ENCODE results near the gene FGD6. TPM values are rescaled to one million over a fixed set of nuclear protein-coding genes. Genes with fewer than 3 reads are reported as not detected.
"Not testable (repeated sequence)": the region's sequence is repeated elsewhere in the genome, so short reads cannot be mapped to it uniquely, and the experiment has no call there.

The FGD6 gene
- total and polyA plus RNA-seq, 2 of the 4 experiments (the other 2 are of a cell fraction): 2.6 to 9.5 TPM

- BruUV-seq (replicated peaks); H2BK120ac ChIP-seq (ENCODE audit: low read depth, low read length); H4K91ac ChIP-seq (ENCODE audit: insufficient read depth, low read depth, low read length); H3K56ac ChIP-seq (ENCODE audit: extremely low read depth, insufficient read depth, low read length); H2BK15ac ChIP-seq (ENCODE audit: low read depth, low read length); H3K4me2 ChIP-seq (ENCODE audit: low read depth, low read length); CTCF ChIA-PET; dilution Hi-C loops (cut with HindIII; ENCODE audit: low sequenced_read_pairs, unreplicated experiment); H3K9me1 ChIP-seq (ENCODE audit: insufficient read depth, low read length); H3K27ac ChIP-seq (ENCODE audit: insufficient read depth, low read length); H2BK20ac ChIP-seq (ENCODE audit: low read depth, low read length); H3K4me1 ChIP-seq (ENCODE audit: control insufficient read depth, insufficient read depth, low read length); H3K4ac ChIP-seq (ENCODE audit: low read depth, low read length); ATAC-seq (ENCODE audit: low read depth); H3K14ac ChIP-seq (replicated peaks; ENCODE audit: low read depth, low read length); in situ Hi-C loops (cut with MboI; ENCODE audit: low sequenced_read_pairs); H3K9ac ChIP-seq (ENCODE audit: low read depth, low read length); H3K18ac ChIP-seq (ENCODE audit: low read depth, low read length); H2AK5ac ChIP-seq (ENCODE audit: low read depth, low read length); H3K4me3 ChIP-seq (ENCODE audit: insufficient read depth, low read depth, low read length); H4K5ac ChIP-seq (ENCODE audit: low read depth, low read length); H2AFZ ChIP-seq (replicated peaks; ENCODE audit: low read length, poor library complexity); H3K27me3 ChIP-seq (ENCODE audit: control insufficient read depth, insufficient read depth, low read length); H4K20me1 ChIP-seq (ENCODE audit: insufficient read depth, low read length); POLR2A ChIA-PET (ENCODE audit: unreplicated experiment); DNase-seq; H3K36me3 ChIP-seq (ENCODE audit: control insufficient read depth, insufficient read depth, low read length); H3K23ac ChIP-seq (ENCODE audit: low read depth, low read length); H2AK9ac ChIP-seq (replicated peaks; ENCODE audit: low read depth, low read length, poor library complexity); H2BK5ac ChIP-seq (ENCODE audit: low read depth, low read length, poor library complexity, severe bottlenecking); intact Hi-C loops (cut with micrococcal nuclease); H4K8ac ChIP-seq (ENCODE audit: low read depth in 2 of 2, low read length in 2 of 2); H3K9me3 ChIP-seq (ENCODE audit: control insufficient read depth, insufficient read depth, low read length): not testable (repeated sequence)
- peaks cover 26 to 56% of the 10 kb centered on the region in 2 experiments for H3K79me1 ChIP-seq (ENCODE audit: low read depth in 1 of 2, low read length in 2 of 2)
- WGBS, 2 experiments (ENCODE audit: extremely low coverage in 2 of 2, insufficient read length in 1 of 2): no CpG with 5 or more reads among the region's 2 CpGs
These were observed 22.6 kb upstream of the FGD6 start for GRCh38 chr12:95239835-95240234.

All from IMR-90 (cell line).